Hematopoietic multipotent progenitor cell (in vitro differentiated cells): ENCODE data around the gene GTF2IRD2. TPM values are rescaled to one million over a fixed set of nuclear protein-coding genes. Genes with fewer than 3 reads are reported as not detected.
"Not testable (repeated sequence)": the region's sequence is repeated elsewhere in the genome, so short reads cannot be mapped to it uniquely, and the experiment has no call there.

Experiments used
- DNase-seq, 3 donors: peaks; one replicate each; pipeline ENCODE4 v3.0.0-alpha.2; 2011 to 2015; ENCODE audit warnings: low read depth in 2 of 3, low spot score in 2 of 3
- total RNA-seq: library from RNA; depleted of rRNA; stranded (reverse); fragments of >200 nt; gene quantifications from one replicate; pipeline ENCODE4 v1.2.3, GENCODE V29; 2012

Gene GTF2IRD2
- 7.3 TPM for total RNA-seq

DNA sequence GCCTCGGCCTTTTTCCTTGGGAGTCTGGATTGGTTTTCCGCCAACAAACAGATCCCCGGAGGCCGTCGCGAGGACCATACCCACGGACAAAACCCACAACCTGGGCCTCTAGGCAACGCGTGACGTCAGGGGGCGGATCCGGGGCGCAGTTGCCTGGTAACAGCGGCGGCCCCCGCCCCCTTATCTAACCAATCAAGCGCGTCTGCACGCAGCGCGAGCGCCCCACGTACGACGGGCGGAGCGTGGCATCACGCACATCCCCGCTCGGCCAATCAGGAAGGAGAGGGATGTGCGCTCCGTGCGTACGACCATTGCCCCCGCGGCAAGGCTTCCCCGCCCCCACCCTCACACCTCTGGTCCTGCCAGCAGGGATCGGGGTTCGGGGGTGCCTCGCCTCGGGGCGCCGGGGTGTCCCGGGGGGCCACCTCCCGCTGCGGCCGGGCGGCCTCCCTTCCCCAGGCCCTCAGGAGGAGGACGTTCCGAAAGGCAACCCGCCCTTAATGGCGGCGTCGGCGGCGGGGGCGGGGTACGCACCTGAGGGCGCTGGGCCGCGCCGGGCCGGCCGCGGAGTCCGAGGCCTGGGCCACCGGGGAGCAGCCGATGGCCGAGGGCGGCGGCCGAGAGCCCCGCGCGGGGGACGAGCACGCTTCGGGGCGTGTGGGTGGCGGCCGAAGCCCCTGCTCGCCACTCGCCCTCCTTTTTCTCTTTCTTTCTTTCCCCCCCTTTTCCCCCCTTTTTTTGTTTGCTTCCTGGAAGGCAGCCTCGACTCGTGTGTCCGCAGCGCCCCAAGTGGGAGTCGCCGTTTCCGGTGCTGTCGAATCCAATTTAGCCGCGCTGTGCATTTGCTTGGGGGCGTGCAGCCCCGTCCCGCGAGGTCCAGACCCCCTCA, at the start of gene GTF2IRD2:
Gene GTF2IRD2, minus strand, starts transcription at position 773 of the 889 bp plus-strand sequence. CDS start 15,227 bp downstream, outside the sequence.
- peak in 2 of 3 donors; percentile 12 to 48 for DNase-seq

GRCh38 chr7:74890158-74891123, 39.0 kb upstream of the GTF2IRD2 start:
- peak; percentile 26 to 82 (median 72) for DNase-seq

DNA sequence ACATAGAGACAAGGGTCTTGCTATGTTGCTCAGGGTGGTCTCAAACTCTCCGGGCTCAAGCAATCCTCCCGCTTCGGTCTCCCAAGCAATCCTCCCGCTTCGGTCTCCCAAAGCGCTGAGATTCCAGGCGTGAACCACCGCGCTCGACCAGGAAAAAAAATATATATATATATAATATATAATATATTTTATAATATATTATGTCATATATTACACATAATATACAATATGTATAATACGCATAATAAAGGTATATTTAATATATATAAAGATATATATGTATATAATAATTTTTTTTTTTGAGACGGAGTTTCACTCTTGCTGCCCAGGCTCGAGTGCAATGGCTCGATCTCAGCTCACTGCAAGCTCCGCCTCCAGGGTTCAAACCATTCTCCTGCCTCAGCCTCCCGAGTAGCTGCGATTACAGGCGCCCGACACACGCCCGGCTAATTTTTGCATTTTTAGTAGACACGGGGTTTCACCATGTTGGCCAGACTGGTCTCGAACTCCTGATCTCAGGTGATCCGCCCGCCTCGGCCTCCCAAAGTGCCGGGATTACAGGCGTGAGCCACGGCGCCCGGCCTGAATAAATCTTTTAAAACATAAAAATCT, 38.2 kb upstream of the GTF2IRD2 start:
- DNase-seq: not testable (repeated sequence)

DNA sequence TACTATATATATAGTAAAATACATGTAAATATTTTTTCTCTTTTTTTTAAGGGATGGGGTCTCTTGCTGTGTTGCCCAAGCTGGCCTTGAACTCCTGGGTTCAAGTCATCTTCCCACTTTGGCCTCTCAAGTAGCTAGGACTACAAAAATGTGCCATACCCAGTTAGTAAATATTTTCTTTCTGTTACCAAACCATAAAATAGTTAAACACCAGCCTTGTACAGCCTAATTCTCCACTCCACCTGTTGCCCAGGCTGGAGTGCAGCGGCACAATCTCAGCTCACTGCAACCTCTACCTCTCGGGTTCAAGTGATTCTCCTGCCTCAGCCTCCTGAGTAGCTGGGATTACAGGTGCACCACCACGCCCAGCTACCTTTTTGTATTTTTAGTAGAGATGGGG, 33.9 kb upstream of the GTF2IRD2 start:
- not testable (repeated sequence) for DNase-seq

GRCh38 chr7:74882110-74882509, 30.7 kb upstream of the GTF2IRD2 start:
- DNase-seq: not testable (repeated sequence)

DNA sequence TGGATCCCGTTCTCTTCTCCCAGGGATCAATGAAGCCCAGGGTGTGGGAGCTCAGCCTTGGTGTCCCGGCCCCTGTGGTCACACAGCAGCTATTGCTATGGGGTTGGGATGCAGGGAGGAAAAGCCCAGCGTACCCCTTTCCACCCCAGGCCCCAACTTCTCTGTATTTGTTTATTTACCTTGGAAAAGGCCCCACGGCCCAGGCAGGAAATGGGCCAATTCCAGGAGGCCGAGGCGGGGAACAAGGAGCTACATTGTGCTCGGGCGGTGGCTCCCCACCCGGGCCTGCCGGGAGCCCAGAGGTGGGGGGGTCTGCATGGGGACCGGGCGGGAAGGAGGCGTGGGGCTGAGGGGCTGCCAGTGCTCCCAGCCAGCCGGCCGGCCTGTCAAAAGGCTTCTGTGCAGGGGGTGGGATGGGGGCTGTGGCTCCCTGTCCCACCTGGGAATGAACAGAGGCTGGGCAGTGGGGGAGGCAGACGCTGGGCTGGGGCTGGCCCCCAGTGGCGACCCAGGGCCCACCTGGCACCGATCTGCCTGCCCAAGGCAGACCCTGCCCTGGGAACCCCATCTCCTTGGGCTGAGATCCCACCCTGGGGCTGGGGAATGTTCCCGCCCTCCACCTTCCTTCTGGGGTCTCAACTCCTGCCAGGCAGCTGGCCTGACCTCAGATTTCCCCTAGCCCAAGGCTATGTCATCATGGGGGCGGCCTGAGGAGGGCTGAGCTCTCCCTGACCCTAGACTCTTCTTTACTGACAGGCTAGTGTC, 23.5 kb upstream of the GTF2IRD2 start:
- DNase-seq: not testable (repeated sequence)

DNA sequence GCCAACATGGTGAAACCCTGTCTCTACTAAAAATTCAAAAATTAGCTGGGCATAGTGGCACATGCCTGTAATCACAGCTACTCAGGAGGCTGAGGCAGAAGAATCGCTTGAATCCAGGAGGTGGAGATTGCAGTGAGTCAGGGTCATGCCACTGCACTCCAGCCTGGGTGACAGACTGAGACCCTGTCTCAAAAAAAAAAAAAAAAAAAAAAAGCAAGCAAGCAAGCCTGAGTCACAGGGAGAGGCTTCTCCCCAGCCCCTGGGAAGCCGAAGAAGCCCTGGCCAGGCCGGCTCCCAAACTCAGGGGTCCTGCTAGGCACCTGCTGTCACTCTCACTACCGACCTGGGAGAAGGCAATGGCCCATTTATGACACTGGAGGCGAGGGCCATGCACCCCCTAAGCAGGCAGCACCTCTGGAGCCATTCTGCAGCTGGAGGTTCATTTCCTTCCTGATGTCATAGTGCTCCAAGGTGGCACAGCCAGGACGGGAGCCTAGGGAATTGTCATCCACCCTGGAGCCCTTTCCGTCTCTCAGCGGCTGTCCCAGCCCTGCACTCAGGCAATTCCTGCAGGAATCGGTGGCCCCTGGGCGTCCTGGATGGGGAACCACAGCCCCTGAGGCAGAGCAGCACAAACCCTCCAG, 22.8 kb upstream of the GTF2IRD2 start:
- not testable (repeated sequence) for DNase-seq

- not testable (repeated sequence) for DNase-seq
Measured at GRCh38 chr7:74872542-74872941, 21.1 kb upstream of the GTF2IRD2 start.

- not testable (repeated sequence) for DNase-seq
Measured at GRCh38 chr7:74865777-74866176, 14.4 kb upstream of the GTF2IRD2 start.

GRCh38 chr7:74849853-74850252, 1.6 kb downstream of the GTF2IRD2 start:
- DNase-seq: not testable (repeated sequence)

DNA sequence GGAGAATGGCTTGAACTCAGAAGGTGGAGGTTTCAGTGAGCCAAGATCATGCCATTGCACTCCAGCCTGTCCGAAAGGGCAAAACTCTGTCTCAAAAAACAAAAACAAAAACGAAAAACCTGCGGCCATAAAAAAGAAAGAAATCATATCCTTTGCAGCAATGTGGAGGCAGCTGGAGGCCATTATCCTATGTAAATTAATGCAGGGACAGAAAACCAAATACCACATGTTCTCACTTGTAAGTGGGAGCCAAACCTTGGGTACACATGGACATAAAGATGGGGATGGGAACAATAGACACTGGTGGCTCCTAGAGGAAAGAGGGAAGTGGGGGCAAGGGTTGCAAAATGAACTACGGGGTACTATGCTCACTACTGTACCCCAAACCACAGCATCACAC, 21.0 kb downstream of the GTF2IRD2 start:
- DNase-seq: not testable (repeated sequence)

- DNase-seq: not testable (repeated sequence)
Measured at GRCh38 chr7:74829959-74830358, 21.4 kb downstream of the GTF2IRD2 start.

GRCh38 chr7:74821259-74821658, 30.1 kb downstream of the GTF2IRD2 start:
- not testable (repeated sequence) for DNase-seq

DNA sequence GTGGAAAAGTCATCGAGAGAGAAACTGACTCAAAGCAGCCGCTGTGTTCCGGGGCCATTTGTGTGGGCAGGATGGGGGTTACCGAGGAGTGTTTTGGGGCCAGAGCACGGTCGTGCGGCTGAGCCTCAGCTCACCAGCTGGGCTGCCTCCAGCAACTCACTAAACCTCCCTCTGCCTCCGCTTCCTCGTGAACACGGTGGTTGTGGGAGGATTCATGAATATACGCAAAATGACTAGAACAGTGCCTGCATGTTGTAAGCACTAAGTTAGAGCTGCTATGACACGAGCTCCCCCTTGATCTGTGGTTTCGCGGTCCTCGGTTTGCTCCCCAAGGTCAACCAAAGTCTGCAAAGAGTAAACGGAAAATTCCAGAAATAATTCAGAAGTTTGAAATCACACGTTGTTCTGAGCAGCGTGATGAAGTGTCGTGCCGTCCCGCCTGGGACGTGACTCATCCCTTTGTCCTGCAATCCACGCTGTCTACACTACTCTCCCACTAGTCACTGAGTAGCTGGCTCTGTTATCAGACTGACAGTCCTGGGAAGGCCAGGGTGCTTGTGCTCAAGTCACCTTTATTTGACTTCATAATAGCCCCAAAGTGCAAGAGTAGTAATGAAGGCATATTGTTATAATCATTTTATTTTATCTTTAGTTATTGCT, 31.1 kb downstream of the GTF2IRD2 start:
- not testable (repeated sequence) for DNase-seq

DNA sequence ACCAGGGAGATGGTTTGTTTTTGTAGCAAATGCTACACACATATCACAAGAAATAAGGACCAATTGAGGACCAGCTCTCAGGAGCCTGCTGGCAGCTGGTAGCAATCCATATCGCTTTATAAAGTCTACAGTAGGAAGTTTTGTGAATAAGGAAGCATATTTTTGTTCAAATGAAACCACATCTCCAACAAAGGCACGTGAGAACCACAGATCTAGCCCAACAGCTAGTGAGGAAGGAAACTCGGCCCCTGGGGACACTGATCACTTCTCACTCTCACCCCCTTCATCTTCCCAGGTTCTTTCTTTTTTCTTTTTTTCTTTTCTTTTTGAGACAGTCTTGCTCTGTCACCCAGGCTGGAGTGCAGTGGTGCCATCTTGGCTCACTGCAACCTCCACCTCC, 35.5 kb downstream of the GTF2IRD2 start:
- not testable (repeated sequence) for DNase-seq

GRCh38 chr7:74798644-74799043, 52.8 kb downstream of the GTF2IRD2 start:
- DNase-seq: not testable (repeated sequence)

DNA sequence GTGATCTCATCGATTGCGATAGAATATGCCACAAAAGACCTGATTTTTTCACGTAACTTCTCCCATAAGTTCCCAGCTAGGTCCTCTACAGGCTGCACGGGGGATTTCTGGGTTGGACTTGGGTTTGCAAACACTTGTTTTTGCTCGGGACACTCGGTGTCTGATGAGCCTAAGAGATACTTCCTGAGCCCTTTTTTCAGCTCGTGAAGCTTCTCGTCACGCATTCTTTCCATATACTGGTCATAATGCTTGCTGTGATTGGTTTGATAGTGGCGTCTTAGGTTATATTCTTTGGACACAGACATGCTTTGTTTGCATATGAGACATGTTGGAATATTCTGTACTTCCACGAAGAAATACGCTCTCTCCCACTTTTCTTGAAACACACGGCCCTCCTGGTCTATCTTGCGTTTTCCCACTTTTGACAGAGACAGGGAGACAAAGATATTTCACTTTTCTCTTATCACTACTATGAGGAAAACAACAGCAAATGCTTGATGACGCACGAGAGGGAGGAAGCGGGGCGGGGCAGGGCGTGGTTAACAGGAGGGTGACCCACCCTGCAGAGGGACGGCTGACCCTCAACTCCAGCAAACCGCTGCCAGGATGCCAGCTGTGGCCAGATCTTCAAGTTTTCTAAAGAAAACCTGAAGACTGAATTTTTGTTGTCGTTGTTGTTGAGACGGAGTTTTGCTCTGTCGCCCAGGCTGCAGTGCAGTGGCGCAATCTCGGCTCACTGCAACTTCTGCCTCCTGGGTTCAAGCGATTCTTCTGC, 53.4 kb downstream of the GTF2IRD2 start:
- DNase-seq: not testable (repeated sequence)

DNA sequence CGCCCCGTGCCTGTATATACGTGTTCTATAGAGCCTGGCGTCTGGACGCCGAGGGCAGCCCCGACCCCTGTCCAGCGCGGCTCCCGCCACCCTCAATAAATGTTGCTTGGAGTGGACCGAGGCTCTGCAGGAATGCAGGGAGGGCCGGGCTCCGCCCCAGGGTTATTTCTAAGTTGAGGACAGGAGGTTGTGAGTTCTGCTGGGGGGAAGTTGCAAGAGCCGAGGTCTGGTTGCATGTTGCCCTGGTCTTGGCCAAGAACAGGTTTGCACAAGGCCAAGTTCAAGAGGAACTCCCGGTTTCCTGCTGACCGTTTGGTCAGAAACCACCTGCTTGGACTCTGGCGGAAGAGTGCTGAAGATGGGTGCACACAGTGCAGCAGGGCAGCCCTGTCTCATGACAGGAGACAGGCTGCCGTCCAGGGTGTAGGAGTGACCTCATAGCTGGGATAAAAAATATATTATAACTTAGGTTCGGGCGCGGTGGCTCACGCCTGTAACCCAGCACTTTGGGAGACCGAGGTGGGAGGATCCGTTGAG, 62.1 kb downstream of the GTF2IRD2 start:
- not testable (repeated sequence) for DNase-seq
